DOHH2 (cell line): ENCODE results near the gene ALG8.

Experiments used
- CTCF ChIP-seq: fragments of 200-600 bp; sonication (generic); IDR thresholded peaks from one replicate; pipeline ENCODE4 v1.5.1; 2014; ENCODE audit warnings: antibody characterized with exemption, mild to moderate bottlenecking, low read depth, low read length; ENCODE audit not compliant: poor library complexity, severe bottlenecking
- EZH2phosphoT487 ChIP-seq: fragments of 200-600 bp; sonication (generic); IDR thresholded peaks from 2 replicates; pipeline ENCODE4 v1.6.1; 2017; ENCODE audit warnings: borderline replicate concordance, mild to moderate bottlenecking, antibody characterized with exemption, low read length, moderate library complexity, mixed read lengths

DNA sequence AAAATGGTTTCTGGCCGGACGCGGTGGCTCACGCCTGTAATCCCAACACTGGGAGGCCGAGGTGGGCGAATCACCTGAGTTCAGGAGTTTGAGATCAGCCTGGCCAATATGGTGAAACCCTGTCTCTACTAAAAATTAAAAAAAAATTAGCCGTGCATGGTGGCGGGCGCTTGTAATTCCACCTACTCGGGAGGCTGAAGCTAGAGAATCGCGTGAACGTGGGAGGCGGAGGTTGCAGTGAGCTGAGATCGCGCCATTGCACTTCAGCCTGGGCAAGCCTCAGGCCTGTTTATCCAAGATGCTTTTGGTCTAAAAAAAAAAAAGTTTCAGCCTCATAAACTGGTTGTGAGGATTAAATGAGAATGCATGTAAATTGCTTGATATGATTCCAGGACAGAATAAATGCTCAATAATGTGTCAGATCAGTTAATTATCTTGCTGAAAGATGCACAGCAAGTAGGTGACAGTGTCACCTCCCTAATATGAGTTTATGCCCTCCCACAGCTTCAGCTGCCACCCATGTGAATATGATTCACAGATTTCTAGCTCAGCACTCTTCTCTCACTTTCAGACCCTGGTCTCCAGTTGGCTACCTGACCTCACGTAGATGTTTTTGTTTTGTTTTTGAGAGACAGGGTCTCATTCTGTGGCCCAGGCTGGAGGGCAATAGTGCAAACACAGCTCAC is 1.1 kb upstream of the ALG8 start:
- no peak for TF ChIP-seq EZH2phosphoT487
- no peak for TF ChIP-seq CTCF
